Right forelimb (tissue), 1 donor: ENCODE results near the gene LEF1.

Experiments used
- DNase-seq: peaks from one replicate; pipeline ENCODE4 v3.0.0-alpha.2; 2018

LEF1 gene

GRCh38 chr4:108107729-108108382 lies 60.9 kb downstream of the LEF1 start:
- DNase-seq = no peak

- no peak for DNase-seq
Measured at GRCh38 chr4:108107101-108107500, 61.6 kb downstream of the LEF1 start.

- no peak for DNase-seq
Measured at GRCh38 chr4:108106186-108106585, 62.5 kb downstream of the LEF1 start.

- DNase-seq = no peak
Measured at GRCh38 chr4:108103099-108103862, 65.5 kb downstream of the LEF1 start.

- no peak for DNase-seq
Measured at GRCh38 chr4:108100827-108101226, 67.9 kb downstream of the LEF1 start.

GRCh38 chr4:108099838-108100237 lies 68.9 kb downstream of the LEF1 start:
- no peak for DNase-seq

GRCh38 chr4:108097990-108098553 lies 70.7 kb downstream of the LEF1 start:
- DNase-seq = no peak

- no peak for DNase-seq
Measured at GRCh38 chr4:108094923-108095482, 73.7 kb downstream of the LEF1 start.

GRCh38 chr4:108094131-108094530 lies 74.6 kb downstream of the LEF1 start:
- no peak for DNase-seq

- DNase-seq = no peak
Measured at GRCh38 chr4:108092288-108092687, 76.4 kb downstream of the LEF1 start.

GRCh38 chr4:108087293-108087967 lies 81.3 kb downstream of the LEF1 start:
- DNase-seq = no peak

GRCh38 chr4:108081256-108081655 lies 87.5 kb downstream of the LEF1 start:
- DNase-seq = no peak

GRCh38 chr4:108080747-108081146 lies 88.0 kb downstream of the LEF1 start:
- no peak for DNase-seq

- no peak for DNase-seq
Measured at GRCh38 chr4:108078024-108078733, 90.6 kb downstream of the LEF1 start.

- no peak for DNase-seq
Measured at GRCh38 chr4:108072300-108072699, 96.4 kb downstream of the LEF1 start.

- DNase-seq = no peak
Measured at GRCh38 chr4:108070775-108071174, 98.0 kb downstream of the LEF1 start.

- DNase-seq = no peak
Measured at GRCh38 chr4:108068442-108068841, 100.3 kb downstream of the LEF1 start.

- no peak for DNase-seq
Measured at GRCh38 chr4:108060686-108061321, 107.9 kb downstream of the LEF1 start.

GRCh38 chr4:108060164-108060563 lies 108.6 kb downstream of the LEF1 start:
- no peak for DNase-seq

GRCh38 chr4:108058685-108059440 lies 109.9 kb downstream of the LEF1 start:
- no peak for DNase-seq

GRCh38 chr4:108056418-108056817 lies 112.3 kb downstream of the LEF1 start:
- no peak for DNase-seq
